HG03575 (cell line): ENCODE data around the gene TMEM198.

Experiments
- ATAC-seq: cut with Tn5 transposase; IDR thresholded peaks from one replicate; pipeline ENCODE4 v1.9.1; 2021; ENCODE audit not compliant: unreplicated experiment, insufficient number of reproducible peaks, low FRiP score; ENCODE audit errors: extremely low read depth

The TMEM198 gene, protein sequence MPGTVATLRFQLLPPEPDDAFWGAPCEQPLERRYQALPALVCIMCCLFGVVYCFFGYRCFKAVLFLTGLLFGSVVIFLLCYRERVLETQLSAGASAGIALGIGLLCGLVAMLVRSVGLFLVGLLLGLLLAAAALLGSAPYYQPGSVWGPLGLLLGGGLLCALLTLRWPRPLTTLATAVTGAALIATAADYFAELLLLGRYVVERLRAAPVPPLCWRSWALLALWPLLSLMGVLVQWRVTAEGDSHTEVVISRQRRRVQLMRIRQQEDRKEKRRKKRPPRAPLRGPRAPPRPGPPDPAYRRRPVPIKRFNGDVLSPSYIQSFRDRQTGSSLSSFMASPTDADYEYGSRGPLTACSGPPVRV

DNA sequence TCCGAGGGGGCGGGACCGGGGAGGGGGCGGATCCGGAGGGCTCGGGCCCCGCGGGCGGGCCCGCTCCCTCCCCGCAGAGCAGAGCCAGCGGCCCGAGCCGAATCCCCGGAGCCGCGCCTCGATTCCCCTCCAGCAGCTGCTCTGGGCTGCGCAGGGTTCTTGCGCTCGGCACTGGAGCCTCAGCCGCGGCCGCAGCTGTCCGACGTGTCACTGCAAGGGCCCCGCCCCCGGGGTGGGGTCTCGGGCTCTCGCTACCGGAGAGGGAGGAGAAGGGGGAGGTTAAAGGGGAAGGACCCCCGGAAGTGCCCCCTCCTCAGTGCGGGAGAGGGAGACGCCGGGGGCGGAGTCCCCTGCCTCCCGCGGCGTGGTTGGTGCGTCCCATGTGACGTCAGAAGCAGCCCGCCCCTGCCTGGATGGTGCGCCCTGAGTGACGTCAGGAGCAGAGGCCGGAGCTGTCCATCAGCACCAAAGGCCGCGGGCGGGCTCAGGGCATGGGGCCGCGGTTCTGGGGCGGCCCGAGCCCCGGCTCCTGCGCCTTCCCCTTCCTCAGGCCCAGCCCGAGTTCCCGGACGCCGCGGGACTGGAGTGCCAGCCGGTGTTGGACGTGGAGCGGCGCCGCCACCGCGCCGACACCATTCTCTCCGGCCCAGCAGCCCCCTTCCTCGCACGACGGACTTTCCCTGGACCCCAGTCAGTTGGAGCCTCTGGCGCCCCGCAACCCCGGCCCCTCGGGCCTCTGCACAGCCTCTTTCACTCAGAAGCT, at the start of gene TMEM198, which contains the start of gene CHPF:
TMEM198 (plus strand) TSS at position 433 of the 763 bp plus-strand sequence. CDS start 700 bp downstream, outside the sequence.
CHPF (minus strand) TSS at position 214 of the 763 bp plus-strand sequence. CDS start 271 bp downstream, outside the sequence.
- peak; percentile 53 for ATAC-seq

DNA sequence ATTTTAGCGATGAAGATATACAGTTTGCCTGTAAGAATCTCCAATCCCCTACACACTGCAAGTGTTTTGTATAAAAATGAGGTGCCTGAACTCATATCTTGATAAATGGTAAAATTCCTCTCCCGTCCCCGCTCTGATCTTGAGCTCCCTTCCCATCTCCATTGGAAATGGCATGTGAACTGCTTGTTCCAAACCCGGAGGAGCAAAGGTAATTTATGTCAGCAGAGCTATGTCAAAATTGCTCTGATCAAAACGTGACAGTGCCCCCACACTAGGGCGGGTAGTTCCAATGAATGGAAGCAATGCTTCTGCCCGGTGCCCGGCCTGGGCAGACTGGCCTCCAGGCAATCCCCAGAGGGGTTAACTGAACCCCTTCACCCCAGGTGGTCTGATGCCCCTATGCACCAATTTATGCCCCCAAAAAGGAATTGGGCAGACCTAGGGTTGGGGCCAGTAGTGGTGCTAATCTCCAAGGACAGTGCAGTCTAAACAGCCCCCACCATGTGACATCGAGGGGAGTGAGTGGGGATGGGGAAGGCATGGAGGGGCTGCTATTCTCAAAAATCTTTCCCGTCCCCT, 48.8 kb upstream of the TMEM198 start:
- no peak for ATAC-seq

DNA sequence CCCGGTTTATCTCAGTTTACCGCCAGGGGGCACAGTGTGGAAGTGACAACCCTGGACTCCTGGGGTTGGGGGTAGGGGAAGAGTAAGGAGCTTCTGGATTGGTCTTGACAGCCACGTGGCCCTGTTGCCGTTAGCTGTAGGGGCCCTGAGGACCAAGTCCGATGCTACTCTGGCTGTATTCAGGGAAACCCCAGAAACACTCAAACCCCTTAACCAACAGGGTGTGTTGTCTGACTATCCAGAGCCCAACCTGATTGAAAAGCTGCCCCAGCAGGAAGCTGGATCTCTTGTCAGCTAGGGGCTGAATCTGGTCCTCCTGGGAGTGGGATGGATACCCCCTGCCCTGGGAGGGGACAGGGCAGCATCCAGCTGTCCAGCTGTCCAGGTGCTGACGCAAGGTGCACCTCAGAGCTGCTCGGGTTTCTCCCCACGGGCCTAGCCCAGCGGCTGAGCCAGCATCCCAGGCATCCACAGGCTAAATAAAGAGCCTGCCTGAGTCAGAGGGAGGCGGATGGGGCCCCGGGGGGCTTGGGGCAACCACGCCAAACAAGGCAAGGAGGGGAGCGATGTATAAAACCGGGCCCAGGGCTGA, 48.2 kb upstream of the TMEM198 start:
- no peak for ATAC-seq

DNA sequence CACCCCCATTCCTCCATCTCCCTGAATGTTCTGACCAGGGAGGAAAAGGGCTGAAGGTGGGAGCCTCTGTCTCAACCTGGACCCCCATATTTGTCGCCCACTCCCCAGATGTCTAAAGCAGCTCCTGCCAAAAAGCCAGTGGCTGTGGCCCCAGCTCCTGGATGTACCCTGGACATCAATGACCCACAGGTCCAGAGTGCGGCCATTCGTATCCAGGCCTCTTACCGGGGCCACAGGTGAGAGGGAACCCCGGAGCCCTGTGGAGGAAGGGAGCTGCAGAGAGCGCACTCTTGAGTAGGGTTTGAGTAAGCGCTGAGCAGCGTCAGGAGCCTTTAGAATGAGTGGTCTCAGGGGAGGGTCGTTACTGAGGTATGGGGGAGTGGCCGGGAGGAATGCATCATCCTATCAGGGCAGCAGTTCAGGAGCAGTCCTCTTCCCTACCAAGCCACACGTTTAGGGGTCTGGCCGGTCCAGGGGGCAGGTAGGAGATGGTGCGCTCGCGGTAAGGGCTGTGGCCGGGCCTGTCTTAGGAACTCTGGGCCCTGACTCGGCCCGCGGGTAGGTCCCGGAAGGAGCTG, 47.5 kb upstream of the TMEM198 start:
- no peak for ATAC-seq

DNA sequence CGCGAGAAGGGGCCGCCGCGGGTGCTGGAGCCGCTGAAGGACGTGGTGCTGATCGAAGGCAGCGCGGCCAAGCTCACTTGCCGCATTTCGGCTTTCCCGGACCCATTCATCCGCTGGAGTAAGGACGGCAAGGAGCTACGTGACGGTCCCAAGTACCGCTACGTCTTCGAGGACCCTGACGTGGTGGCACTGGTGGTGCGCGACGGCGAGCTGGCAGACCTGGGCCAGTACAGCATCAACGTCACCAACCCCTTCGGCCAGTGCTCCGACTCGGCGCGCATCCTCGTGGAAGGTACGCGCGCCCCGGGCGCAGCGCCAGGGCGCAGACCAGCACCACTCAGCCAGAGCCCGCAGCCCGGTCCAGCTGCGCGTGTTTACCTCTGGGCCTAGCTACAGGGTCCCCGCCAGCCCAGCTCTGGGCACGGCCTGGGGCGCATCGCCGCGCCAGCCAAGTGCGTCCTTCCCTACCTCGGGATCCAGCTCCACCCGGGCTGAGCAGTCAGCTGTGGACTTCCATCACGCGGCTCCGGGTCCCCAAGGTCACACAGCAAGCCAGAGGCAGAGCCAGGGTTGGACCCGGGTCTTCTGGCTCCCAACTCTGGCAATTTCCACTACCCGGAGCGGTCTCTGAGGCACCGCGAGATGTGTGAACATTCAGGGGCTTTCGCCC, 46.9 kb upstream of the TMEM198 start:
- no peak for ATAC-seq

DNA sequence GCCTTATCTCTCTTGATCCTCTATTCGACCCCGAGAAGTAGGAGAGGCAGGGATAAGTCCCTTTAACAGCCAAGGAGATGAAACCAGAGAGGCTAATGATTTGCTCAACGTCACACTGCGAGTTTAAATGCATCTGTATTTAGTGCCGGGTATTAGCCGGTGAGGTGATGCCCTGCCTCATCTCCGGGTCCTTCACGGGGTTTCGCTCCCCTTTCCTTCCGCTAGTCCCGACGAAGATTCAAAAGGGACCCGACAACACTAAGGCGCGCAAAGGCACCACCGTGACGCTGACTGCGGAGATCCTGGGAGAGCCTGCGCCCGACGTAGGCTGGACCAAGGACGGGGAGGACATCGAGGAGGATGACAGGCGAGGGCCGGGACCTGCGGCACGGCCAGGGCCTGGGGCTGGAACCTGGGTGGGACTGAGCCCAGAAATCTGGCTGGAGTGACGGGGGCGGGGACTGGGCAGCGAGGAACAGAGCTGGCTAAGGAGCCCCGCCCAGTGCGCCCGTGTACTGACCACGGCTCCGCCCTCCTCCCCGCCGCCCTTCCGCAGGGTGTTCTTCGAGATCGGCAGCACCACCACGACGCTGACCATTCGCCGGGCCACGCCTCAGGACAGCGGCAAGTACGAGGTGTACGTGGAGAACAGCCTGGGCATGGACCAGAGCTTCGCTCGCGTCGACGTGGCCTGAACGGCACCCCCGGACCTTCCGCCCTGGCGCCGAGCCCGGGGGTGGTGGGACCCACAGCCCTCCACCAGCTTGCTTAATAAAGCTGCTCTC, 46.1 kb upstream of the TMEM198 start:
- ATAC-seq: no peak

DNA sequence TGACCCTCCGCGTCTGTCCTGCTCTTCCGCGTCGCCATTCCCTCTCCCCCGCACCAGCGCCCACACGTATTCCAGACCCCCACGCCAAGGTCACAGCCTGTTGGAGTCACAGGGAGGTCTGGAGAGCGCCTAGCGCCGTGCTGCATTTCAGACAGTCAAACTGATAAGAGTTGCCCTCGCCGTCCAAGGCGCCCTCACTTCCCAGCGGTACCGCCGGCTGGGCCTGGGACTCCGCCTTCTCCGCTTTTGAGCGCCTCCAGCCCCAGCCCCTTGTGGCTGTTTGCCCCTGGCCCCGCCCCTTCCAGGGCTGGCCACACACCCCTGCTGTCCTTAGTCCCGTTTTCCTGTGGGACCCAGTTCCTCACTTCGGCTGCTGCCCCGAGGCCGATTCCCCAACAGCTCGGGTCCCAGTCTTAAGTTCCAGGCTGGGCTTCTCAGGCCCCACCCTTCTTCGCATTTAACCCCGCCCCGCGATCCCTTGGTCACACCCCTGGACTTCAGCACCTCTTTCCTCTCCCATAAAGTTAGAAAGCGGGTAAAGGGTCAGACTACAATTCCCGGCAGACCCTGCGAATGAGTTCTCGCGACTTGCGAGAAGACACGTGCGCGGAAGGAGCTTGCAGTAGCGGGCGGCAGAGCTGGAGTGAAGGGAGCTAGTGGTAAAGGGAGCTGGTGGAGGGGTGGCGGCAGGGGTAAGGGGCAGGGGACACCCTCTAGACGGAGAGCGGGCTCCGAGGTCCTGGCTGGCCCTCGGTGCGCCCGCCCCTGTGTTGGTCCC, 45.4 kb upstream of the TMEM198 start, which contains the start of gene GMPPA:
GMPPA (plus strand) TSS at position 612 of the 778 bp plus-strand sequence. CDS start 1,085 bp downstream, outside the sequence.
- ATAC-seq: peak; percentile 95

DNA sequence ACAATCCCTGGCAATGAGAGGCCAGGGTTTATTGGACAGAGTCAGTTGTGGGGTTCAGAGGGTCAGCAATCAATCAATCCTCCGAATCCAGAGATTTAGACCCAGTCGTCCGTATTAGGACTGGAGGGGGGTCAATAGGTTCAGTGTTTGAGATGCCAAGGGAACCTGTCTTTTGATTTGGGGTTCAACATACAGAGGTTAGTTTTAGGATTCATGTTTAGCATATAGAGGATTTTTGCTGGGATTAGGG, 44.8 kb upstream of the TMEM198 start:
- no peak for ATAC-seq

DNA sequence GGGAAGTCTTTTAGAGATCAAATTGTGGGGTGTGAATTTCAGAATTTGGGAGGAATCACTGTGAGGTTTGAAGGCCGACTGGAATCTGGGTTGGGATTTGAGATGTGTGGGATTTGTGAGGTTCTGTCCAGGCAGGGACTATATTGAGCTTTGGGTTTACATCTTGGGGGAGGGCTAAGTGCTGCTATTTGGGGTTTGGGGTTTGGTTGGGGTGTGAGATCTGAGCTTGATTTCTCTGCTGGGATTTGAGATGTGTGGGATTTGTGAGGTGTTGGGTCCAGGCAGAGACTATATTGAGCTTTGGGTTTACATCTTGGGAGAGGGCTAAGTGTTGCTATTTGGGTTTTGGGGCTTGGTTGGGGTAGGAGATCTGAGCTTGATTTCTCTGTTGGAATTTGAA, 44.3 kb upstream of the TMEM198 start:
- ATAC-seq: no peak

DNA sequence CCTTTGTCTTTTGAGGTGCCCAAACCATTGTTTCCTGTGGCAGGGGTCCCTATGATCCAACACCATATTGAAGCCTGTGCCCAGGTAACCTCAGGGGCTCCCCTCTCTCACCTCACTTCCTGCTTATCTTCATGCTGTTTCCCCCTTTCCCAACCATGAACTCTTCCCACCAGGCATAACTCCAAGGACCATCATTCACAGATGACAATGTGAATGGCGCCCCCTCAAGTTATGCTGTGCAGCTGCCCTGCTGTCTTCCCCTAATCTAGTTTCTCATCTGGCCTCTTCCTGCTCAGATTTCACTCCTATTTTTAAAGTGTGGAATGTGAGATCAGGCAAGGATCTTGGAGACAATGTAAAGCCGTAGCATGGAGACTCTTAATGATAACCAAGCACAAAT, 43.7 kb upstream of the TMEM198 start:
- no peak for ATAC-seq

DNA sequence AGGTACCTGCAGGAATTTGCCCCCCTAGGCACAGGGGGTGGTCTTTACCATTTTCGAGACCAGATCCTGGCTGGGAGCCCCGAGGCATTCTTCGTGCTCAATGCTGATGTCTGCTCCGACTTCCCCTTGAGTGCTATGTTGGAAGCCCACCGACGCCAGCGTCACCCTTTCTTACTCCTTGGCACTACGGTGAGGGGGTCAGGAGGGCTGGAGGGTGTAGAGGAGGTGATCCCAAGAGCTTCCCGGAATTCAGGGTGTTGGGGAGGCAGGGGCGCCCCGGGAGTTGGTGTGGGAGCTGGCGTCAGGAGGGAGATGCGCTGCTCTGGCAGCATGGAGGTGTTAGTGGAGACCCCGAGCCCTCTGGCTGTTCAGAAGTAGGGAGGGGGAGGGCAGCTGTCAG, 42.0 kb upstream of the TMEM198 start:
- no peak for ATAC-seq

DNA sequence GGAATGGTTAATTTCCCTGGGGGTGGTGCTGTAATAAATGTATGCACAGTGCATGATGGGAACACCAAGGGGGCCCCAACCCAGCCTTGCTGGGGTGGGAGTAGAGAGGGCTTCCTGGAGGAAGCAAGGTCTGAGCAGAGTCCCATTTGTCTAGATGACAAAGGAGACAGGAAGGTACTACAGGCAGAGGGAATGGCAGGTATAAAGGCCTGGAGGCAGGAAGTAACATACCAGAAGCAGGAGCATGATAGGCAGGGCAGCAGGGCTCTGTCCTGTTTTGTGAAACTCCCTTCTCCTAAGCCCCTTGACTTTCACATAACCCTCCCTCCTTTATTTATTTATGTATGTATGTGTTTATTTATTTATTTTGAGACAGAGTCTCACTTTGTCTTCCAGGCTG, 41.2 kb upstream of the TMEM198 start:
- ATAC-seq: no peak

DNA sequence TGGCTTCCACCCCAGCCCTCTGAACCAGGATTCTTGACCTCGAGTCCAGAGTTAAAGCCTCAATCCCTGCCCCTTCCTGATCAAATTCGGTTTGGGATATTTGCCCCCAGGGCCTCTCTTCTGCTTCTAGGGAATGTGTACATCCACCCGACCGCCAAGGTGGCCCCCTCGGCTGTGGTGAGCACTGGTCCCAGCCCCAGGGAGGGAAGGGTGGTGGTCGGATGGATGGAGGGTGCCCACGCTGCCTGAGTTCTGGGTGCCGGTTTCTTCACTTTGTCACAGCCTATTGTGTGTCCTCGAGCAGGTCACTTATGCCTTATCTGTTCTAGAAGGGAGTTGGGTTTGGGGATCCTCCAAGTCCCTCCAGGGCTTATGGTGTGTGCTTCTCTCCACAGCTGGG, 38.2 kb upstream of the TMEM198 start:
- no peak for ATAC-seq

DNA sequence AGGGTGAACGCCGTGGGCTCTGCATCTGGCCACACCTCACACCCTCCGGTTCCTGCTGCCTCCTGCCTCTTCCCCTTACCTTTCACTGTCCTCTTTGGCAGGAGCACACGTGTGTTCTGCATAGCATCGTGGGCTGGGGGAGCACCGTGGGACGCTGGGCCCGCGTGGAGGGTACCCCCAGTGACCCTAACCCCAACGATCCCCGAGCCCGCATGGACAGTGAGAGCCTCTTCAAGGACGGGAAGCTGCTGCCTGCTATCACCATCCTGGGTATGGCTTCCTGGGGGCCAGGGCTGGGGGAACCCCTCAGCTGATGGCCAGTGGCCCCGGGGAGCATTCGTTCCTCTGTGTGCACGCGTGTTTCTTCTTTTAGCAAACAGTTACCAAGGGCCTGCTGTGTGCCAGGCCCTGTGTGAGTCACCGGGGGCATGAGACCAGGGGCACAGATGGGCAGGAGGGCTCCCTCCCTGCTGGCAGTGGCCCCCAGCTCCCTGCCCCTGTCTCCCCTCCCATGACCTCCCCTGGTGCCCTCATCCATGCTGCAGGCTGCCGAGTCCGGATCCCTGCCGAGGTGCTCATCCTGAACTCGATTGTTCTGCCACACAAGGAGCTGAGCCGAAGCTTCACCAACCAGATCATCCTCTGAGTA, 37.6 kb upstream of the TMEM198 start:
- ATAC-seq: no peak

DNA sequence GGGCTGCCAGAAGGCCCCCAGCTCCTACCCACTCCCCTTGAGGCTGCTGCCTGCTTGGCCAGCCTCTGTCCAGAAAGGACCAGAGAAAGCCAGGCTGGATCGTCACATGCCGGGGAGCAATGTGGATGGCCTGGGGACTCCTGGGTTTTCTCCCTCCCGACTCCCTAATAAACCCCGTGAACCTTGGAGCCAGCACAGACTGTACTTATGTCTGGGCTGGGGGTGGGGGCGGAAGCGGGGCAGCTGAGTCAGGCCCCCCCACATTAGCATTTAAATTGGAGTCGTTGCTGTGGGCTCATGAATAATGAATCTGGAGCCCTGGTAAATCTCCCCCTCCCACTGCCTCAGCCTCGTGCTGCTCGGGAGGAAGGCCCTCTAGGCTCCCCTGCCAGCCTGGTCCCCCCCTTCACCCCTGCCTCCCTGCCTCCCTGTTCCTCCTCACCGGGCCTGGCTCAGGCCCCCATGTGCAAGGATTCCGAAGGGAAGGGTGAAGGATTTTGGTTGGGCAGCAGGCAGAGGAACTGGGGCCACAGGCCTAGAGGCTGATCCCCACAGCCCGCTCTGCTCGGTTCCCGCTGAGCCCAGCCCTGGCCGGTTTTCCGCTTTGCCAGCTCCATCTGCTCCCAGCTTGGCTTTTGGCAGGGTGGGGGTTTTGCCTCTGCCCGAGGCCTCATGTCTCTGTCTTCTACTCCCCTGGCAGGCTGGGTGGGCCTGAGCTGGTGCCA, 36.9 kb upstream of the TMEM198 start:
- ATAC-seq: no peak
